SJSA1 (cell line): Measurements from ENCODE around the gene SERPINB10. TPM values are rescaled to one million over a fixed set of nuclear protein-coding genes. Genes with fewer than 3 reads are reported as not detected.

Experiments used
- DNase-seq, 2 experiments: peaks; one replicate each; pipeline ENCODE4 v3.0.0-alpha.2; 2015 to 2020; ENCODE audit warnings: low spot score in 2 of 2, low read depth in 1 of 2
- H3K27ac ChIP-seq: fragments of 250-450 bp; sonication (Bioruptor Pico); 2 replicates; pipeline ENCODE4 v1.5.1; 2020; ENCODE audit warnings: mild to moderate bottlenecking, moderate library complexity
- H3K27me3 ChIP-seq: fragments of 250-450 bp; sonication (Bioruptor Pico); replicated peaks from 2 replicates; pipeline ENCODE4 v1.5.1; 2020; ENCODE audit warnings: mild to moderate bottlenecking, moderate library complexity
- H3K36me3 ChIP-seq: fragments of 250-450 bp; sonication (Bioruptor Pico); 2 replicates; pipeline ENCODE4 v1.5.1; 2020; ENCODE audit warnings: mild to moderate bottlenecking
- H3K4me1 ChIP-seq: fragments of 250-450 bp; sonication (Bioruptor Pico); replicated peaks from 2 replicates; pipeline ENCODE4 v1.6.1; 2021; ENCODE audit warnings: mild to moderate bottlenecking
- H3K4me3 ChIP-seq: fragments of 250-450 bp; sonication (Bioruptor Pico); 2 replicates; pipeline ENCODE4 v1.5.1; 2020; ENCODE audit warnings: mild to moderate bottlenecking
- H3K9me3 ChIP-seq: fragments of 250-450 bp; sonication (Bioruptor Pico); replicated peaks from 2 replicates; pipeline ENCODE4 v1.5.1; 2020; ENCODE audit warnings: mild to moderate bottlenecking
- total RNA-seq: library from RNA; depleted of rRNA; stranded (reverse); fragments of >200 nt; shearing (Covaris generic); gene quantifications from 2 replicates; pipeline ENCODE4 v1.2.3, GENCODE V29; 2014

The SERPINB10 gene
- total RNA-seq, 1 experiment from 2014 or later = not detected

DNA sequence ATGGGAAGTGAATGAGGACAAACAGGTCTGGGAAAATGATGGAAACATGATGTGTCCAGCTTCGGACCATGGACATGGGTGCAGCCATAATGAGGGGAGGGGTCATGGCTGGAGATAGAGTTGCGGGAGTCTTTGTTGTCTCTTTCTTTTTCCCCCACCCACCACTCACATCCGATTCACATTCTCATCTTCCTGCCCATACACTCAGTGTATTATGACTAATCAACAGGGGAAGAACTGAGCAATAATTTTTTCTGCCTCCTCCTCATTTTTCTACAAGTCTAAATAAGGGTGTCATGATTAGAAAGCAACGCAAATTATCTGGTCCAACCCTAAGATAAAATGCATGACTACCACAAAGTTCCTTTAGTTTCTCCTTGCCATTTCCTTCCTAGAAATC, 25.9 kb upstream of the SERPINB10 start:
- no peaks in the 10 kb centered on the region for H3K27me3 ChIP-seq
- no peak overlapping the region for H3K4me3 ChIP-seq
- H3K4me1 ChIP-seq = peaks cover 24% of the 10 kb centered on the region
- H3K36me3 ChIP-seq = no peaks in the 10 kb centered on the region
- DNase-seq = peak in 1 of 2 experiments; percentile 28
- no peaks in the 10 kb centered on the region for H3K9me3 ChIP-seq
- H3K27ac ChIP-seq = peak overlapping the region; percentile 92

DNA sequence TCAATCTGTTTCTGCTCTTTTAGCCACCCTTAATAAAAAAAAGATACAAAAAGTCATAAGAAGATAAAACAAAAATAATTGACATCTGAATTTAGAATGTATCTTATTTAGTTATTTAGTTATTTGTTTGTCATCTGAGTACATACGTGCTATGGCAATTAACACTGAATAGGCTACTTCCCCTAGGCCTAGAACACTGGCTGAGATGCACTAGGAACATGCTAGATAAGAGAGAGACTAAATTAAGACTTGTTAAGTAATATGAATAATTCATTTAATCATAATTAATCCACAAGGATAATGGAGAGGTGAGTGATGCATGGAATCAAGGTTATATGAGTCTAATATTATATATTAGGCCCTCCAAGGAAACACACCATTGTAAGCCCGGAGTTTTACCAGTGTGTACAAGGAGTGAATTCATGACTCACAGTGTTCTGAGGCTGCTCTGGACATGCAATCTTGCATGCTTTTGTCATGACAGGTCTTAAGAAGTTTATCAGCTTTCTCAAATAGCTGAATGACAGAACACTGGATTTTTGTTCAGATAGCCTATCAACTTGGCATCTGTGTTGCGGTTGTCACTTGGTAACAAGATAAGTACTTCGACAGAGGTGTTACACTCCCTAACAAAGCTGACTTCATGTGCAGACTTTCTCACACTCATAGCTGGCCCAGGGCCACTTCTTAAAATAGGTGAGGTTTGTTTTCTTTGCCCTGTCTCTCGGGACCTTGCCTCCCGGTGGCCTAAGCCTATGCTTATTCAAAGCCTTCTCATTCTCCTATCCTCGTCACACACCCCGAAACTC, 25.2 kb upstream of the SERPINB10 start:
- H3K4me1 ChIP-seq = peaks cover 28% of the 10 kb centered on the region
- no peak overlapping the region for H3K4me3 ChIP-seq
- H3K9me3 ChIP-seq = no peaks in the 10 kb centered on the region
- no peaks in the 10 kb centered on the region for H3K27me3 ChIP-seq
- H3K36me3 ChIP-seq = no peaks in the 10 kb centered on the region
- peak; percentile 84 to 91 for DNase-seq
- H3K27ac ChIP-seq = peak overlapping the region; percentile 92

DNA sequence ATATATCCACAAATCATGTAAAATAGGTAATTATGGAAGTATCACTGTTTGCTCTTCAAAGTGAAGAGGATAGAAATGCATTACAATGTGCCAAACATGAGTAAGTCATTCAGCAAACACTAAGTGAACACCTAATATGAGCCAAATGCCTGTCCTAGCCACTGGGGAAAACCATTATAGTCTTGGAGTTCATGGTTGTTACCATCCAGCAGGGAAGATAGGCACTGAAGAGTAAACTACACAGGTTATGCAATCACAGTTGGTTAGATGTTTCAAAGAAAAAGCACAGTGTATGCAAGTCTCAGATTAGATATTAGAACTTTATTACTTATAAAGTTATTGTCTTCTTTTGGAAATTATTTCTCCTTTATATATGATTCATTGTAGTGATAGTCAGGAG, 24.1 kb upstream of the SERPINB10 start:
- no peaks in the 10 kb centered on the region for H3K9me3 ChIP-seq
- no peak overlapping the region for H3K4me3 ChIP-seq
- H3K4me1 ChIP-seq = peaks cover 30% of the 10 kb centered on the region
- H3K27me3 ChIP-seq = no peaks in the 10 kb centered on the region
- H3K36me3 ChIP-seq = no peaks in the 10 kb centered on the region
- DNase-seq = no peak
- H3K27ac ChIP-seq = peak overlapping the region; percentile 92

DNA sequence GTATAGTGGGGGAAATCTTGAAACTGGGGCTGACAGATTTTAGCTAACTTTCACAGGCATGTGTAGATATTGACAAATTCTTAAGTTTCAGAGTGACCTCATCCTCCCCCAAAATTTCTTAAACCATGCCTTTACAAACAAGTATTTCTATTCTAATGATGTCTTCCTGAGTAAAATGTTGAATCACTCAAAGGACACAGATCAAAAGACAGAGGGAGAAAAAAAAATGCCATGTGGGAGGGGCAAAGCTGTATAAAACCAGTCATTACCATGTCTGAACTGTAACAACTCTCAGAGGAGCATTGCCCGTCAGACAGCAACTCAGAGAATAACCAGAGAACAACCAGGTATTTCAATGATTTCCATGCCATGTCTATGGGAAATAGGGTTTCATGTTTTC, 20.3 kb upstream of the SERPINB10 start, which contains the start of gene SERPINB2:
TSS of gene SERPINB2 (plus strand) at position 282 of the 400 bp plus-strand sequence. CDS start 3,740 bp downstream, outside the sequence.
- Histone ChIP-seq H3K27me3 (no peaks in the 10 kb centered on the region), H3K36me3 (no peaks in the 10 kb centered on the region), H3K27ac (no peak within 1 kb of the TSS), H3K4me3 (no peak within 1 kb of the TSS), H3K4me1 (peaks cover 19% of the 10 kb centered on the region), H3K9me3 (no peaks in the 10 kb centered on the region)
- peak in 1 of 2 experiments; percentile 18 for DNase-seq

DNA sequence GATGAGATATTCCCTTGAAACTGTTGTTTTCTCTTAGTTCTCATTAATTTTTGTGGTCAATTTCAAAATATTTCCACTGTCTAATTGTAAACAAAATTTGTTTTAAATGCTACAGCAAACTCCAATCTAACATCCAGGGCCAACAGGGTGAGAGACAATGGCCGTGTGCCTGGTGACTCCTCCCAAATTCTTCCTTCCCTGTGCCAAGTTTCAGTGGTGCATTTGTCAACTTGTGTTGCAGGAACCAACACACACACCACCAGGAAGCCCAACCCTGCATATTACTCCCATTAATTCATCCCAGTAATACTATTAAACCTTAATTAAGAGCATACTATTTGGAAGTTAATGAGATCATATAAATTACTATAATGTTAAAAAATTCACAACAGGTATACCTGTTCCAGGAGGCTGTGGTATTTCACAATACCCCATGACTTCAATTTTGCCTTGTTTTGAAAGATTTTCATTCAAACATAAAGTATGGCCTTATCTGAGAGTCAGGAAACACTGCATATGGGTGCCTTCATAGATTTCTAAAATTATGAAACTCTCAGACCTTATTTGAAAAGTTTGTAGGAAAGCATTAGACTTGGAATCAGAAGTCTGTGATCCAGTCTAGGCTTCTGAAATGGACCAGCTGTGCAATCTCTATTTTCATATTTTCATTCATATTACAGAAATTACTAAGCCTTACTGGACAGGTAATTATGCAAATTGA, 19.1 kb upstream of the SERPINB10 start:
- Histone ChIP-seq H3K9me3 (no peaks in the 10 kb centered on the region), H3K27ac (no peak overlapping the region), H3K4me1 (peaks cover 7% of the 10 kb centered on the region), H3K36me3 (no peaks in the 10 kb centered on the region), H3K27me3 (no peaks in the 10 kb centered on the region), H3K4me3 (no peak overlapping the region)
- no peak for DNase-seq

DNA sequence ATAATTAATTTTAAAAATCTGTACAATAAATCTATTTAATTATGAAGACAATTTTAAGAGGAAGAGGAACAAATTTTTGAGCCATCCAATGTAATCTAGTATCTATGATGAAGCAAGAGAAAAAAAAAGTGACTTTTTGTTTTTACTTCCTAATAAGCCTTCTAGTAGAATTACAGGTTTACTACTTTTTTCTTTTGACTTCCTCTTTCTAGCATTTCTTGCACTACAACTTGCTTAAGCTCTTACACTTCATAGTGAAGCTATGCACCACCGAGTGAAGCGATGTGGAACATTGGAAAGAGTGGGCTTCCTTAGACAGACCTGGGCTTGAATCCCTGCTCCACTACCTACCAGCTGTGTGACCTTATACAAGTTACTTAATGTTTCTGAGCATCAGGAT, 18.1 kb upstream of the SERPINB10 start:
- Histone ChIP-seq H3K4me1 (peaks cover 6% of the 10 kb centered on the region; the same call in 1 of the 2 replicates), H3K9me3 (no peaks in the 10 kb centered on the region), H3K27me3 (no peaks in the 10 kb centered on the region), H3K4me3 (no peak overlapping the region), H3K27ac (no peak overlapping the region), H3K36me3 (no peaks in the 10 kb centered on the region)
- DNase-seq = no peak

DNA sequence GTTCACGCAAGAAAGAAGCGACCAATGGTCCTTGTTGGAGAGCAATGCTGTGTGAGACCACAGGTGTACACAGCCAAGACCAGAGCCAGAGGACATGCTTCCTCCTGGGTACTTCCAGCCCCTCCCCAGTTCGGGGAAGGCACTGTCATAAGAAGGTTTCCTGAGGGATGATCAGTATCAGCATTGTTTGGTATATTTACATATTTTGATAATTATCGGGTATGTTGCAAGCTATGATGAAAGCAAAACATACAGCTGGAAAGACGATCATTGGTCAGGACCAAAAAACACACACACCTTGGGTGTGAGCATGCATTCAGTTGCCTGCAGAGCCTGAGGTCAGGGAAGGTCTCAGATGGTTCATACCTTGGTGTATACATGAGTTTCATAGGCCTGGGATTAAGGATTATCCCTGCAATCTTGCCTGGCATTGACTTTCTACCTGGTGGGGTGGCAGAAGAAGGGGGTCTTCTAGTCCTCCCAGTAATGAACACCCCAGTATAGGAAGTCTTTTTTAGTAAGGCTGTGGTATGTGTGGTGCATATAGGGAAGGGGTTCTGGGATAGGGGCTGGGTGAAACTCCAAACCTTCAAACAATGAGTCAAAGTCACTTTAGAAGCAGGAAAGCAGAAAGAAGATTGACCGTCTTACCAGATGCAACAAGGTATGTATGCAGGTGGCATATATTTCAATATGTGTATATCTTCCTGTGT, 17.4 kb upstream of the SERPINB10 start:
- DNase-seq = no peak
- no peak overlapping the region for H3K4me3 ChIP-seq

DNA sequence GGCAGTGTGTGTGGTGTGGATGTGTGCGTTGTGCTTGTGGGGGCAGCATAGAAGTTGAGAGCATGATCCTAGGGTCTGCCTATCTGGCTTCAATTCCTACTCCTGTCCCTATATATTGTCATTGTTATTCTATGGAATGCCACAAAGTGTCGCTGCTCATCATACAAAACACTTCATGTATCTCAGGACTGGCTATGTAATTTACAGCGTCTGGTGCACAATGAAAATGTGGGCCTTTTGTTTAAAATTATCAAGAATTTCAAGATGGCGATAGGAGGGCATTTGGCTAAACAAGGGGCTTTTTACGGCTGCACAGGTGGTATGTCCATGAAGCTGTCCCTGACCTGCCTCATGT, 16.8 kb upstream of the SERPINB10 start:
- DNase-seq = no peak
- H3K36me3 ChIP-seq = no peaks in the 10 kb centered on the region
- H3K4me1 ChIP-seq = peaks cover 6% of the 10 kb centered on the region; the same call in 1 of the 2 replicates
- H3K9me3 ChIP-seq = no peaks in the 10 kb centered on the region
- H3K27me3 ChIP-seq = no peaks in the 10 kb centered on the region
- no peak overlapping the region for H3K4me3 ChIP-seq
- H3K27ac ChIP-seq = no peak overlapping the region

More for the DNA sequence above, 17.4 kb upstream of the SERPINB10 start:
- H3K4me1 ChIP-seq = peaks cover 6% of the 10 kb centered on the region; the same call in 1 of the 2 replicates
- H3K27ac ChIP-seq = no peak overlapping the region
- no peaks in the 10 kb centered on the region for H3K27me3 ChIP-seq
- H3K36me3 ChIP-seq = no peaks in the 10 kb centered on the region
- H3K9me3 ChIP-seq = no peaks in the 10 kb centered on the region

DNA sequence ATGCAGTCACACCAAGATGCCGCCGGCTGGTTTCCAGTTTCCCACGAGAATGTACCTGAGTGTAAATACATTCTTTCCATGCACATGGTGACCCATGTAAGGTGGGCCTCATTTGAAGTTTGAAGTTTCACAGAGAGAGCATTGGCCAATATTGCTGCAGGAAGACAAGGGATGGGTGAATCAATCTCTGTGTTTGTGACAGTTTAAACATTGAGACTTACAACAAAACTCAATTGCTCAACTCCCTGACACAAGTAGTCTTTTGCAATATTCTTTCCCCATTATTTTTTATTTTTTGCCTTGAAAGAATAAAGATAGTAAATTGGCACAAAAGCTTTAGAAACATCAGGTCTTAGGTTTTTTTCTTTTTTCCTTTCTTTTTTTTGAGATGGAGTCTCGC, 15.2 kb upstream of the SERPINB10 start:
- Histone ChIP-seq H3K36me3 (no peaks in the 10 kb centered on the region), H3K9me3 (no peaks in the 10 kb centered on the region), H3K4me1 (peaks cover 2% of the 10 kb centered on the region; the same call in 1 of the 2 replicates), H3K4me3 (no peak overlapping the region), H3K27ac (no peak overlapping the region), H3K27me3 (no peaks in the 10 kb centered on the region)
- no peak for DNase-seq

DNA sequence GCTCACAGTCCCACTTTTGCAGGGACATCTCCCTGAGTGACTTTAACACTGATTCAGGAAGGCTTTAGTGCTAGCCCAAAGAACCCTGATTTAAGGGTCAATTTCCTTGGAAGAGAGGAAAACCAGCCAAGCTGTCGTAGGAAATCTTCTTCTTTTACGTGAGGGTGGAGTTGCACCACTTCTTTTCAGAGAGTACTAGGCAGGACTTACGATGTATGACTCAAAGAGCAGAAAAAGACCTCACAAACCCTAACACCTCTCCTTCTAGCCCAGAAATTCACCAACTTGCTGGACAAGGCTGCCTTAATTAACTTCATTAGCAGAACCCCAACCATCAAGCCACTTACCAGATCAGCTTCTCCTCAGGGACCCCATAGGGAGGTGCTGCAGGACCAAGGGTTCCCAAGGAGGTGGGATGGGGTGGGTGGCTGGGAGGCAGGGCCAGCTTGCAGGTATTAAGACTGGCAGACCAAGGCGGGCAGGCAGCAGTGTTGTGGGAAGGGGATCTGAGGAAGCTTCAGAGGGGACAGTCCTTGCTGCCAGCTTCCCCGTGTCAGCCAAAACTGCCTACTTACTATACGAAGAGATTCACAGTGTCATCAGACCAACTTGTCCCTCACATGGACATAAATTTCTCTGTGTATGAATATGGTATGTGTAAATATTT, 13.5 kb upstream of the SERPINB10 start:
- H3K27ac ChIP-seq = no peak overlapping the region
- no peak overlapping the region for H3K4me3 ChIP-seq
- H3K9me3 ChIP-seq = no peaks in the 10 kb centered on the region
- no peak for DNase-seq
- H3K4me1 ChIP-seq = no peaks in the 10 kb centered on the region
- H3K27me3 ChIP-seq = no peaks in the 10 kb centered on the region
- no peaks in the 10 kb centered on the region for H3K36me3 ChIP-seq

DNA sequence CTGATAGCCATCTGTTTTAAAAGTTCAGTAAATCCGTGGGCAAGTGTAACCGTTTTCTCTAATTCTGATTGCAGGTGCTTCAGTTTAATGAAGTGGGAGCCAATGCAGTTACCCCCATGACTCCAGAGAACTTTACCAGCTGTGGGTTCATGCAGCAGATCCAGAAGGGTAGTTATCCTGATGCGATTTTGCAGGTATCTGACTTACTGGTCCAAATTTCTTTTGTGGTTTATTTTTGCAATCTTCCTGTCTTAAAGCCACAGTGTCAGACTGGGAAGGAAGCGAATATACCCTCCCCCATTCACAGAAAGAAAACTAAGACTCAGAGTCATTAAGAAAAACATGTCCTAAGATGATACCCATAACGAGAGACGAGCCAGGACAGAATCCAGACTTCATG, 12.6 kb upstream of the SERPINB10 start:
- Histone ChIP-seq H3K4me1 (no peaks in the 10 kb centered on the region), H3K4me3 (no peak overlapping the region), H3K27me3 (no peaks in the 10 kb centered on the region), H3K36me3 (no peaks in the 10 kb centered on the region), H3K27ac (no peak overlapping the region), H3K9me3 (no peaks in the 10 kb centered on the region)
- DNase-seq = no peak

DNA sequence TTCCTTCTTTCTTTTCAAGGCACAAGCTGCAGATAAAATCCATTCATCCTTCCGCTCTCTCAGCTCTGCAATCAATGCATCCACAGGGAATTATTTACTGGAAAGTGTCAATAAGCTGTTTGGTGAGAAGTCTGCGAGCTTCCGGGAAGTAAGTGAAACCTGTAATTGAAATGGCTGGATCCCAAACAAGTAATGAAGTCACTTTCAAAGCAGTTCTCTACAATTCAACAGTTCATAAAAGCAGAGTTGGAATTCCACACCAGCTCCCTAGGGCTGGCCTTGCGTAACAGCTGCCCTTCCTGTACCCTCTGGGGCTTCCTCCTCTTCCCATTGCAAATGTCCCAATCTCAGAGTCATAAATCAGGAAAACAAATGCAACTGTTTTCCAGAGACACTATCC, 10.7 kb upstream of the SERPINB10 start:
- Histone ChIP-seq H3K9me3 (no peaks in the 10 kb centered on the region), H3K36me3 (no peaks in the 10 kb centered on the region), H3K27me3 (no peaks in the 10 kb centered on the region), H3K4me3 (no peak overlapping the region), H3K27ac (no peak overlapping the region), H3K4me1 (no peaks in the 10 kb centered on the region)
- DNase-seq = no peak

DNA sequence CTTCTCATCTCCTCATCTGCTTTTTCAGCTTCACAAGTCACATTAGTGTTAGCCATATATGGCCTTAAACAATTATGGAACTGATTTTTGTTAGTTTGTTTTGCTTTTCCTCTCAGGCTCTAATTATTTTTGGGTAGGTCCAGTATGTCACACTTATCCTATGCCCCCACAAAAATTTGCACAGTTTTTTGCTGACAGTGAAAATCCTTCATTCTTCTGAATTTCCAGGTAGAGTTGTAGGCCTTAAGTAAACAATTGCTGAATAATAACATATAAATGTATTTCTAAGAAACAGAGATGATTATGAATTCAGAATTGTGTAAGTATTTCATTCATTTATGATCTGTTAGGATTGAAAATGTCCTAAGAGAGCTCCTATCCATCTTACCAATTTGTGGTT, 8.6 kb upstream of the SERPINB10 start:
- Histone ChIP-seq H3K27ac (no peak overlapping the region), H3K4me3 (no peak overlapping the region), H3K36me3 (no peaks in the 10 kb centered on the region), H3K27me3 (no peaks in the 10 kb centered on the region), H3K9me3 (no peaks in the 10 kb centered on the region), H3K4me1 (no peaks in the 10 kb centered on the region)
- no peak for DNase-seq
